HEK293T (cell line): ENCODE data around the gene SPTBN5.

Source experiments
- FOXA1 ChIP-seq: fragments of 450-650 bp; IDR thresholded peaks from 2 replicates; pipeline ENCODE4 v1.6.1; 2016; ENCODE audit warnings: mild to moderate bottlenecking
- FOXM1 ChIP-seq: fragments of 450-650 bp; IDR thresholded peaks from 2 replicates; pipeline ENCODE4 v1.6.1; 2017; ENCODE audit warnings: mild to moderate bottlenecking, borderline replicate concordance
- SP1 ChIP-seq: fragments of 450-650 bp; IDR thresholded peaks from 2 replicates; pipeline ENCODE4 v1.6.1; 2017
- SUZ12 ChIP-seq: fragments of 450-650 bp; IDR thresholded peaks from 2 replicates; pipeline ENCODE4 v1.6.1; 2016; ENCODE audit warnings: mild to moderate bottlenecking
- ZNF384 ChIP-seq: fragments of 450-650 bp; IDR thresholded peaks from 2 replicates; pipeline ENCODE4 v1.6.1; 2016

- no peak for TF ChIP-seq FOXM1
- TF ChIP-seq SUZ12: no peak
- no peak for TF ChIP-seq FOXA1
- no peak for TF ChIP-seq SP1
- TF ChIP-seq ZNF384: no peak
Observed at GRCh38 chr15:41848631-41849030, 45.2 kb downstream of the SPTBN5 start.
